Right lobe of liver (tissue), 6 donors: ENCODE measurements around the gene SLC8A1. TPM values are rescaled to one million over a fixed set of nuclear protein-coding genes. Genes with fewer than 3 reads are reported as not detected.
A peak's percentile ranks its signal among the peaks of the same experiment; 100 is the strongest.

Experiments used
- ATAC-seq, 4 donors: fragments of 200-7000 bp; cut with Tn5 transposase; one replicate each; pipeline ENCODE4 v1.9.1; 2020; ENCODE audit warnings: mild to moderate bottlenecking in 4 of 4, moderate library complexity in 4 of 4
- DNase-seq, 3 donors: peaks; one replicate each; pipeline ENCODE4 v3.0.0-alpha.2; 2020
- H3K27ac ChIP-seq, 3 donors: fragments of 200-600 bp; one replicate each; pipeline ENCODE4 v1.8.0; 2022
- H3K27me3 ChIP-seq, 2 donors: fragments of 200-600 bp; one replicate each; pipeline ENCODE4 v1.8.0; 2022
- H3K36me3 ChIP-seq, 4 donors: fragments of 200-600 bp; sonication (generic) in 1 of 4; one replicate each; pipeline versions ENCODE4 v1.5.1 to v1.8.0; 2017 to 2022; ENCODE audit warnings: control low read depth in 1 of 4
- H3K4me1 ChIP-seq, 4 donors: fragments of 200-600 bp; sonication (generic) in 1 of 4; one replicate each; pipeline versions ENCODE4 v1.5.1 to v1.8.0; 2017 to 2022; ENCODE audit warnings: control low read depth in 1 of 4
- H3K4me3 ChIP-seq, 3 donors: fragments of 200-600 bp; one replicate each; pipeline ENCODE4 v1.8.0; 2022
- H3K9me3 ChIP-seq, 4 donors: fragments of 200-600 bp; sonication (generic) in 1 of 4; one replicate each; pipeline versions ENCODE4 v1.5.1 to v1.8.0; 2017 to 2022; ENCODE audit warnings: control low read depth in 1 of 4
- CTCF ChIP-seq, 4 donors: fragments of 200-600 bp in 3 of 4; fragments of 450-650 bp in 1 of 4; IDR thresholded peaks; one replicate each; pipeline versions ENCODE4 v1.5.1 to v1.8.0; 2016 to 2022; ENCODE audit warnings: antibody characterized with exemption in 4 of 4, mild to moderate bottlenecking in 2 of 4
- POLR2A ChIP-seq: fragments of 450-650 bp; IDR thresholded peaks from one replicate; pipeline ENCODE4 v1.6.1; 2017; ENCODE audit warnings: antibody characterized with exemption, mild to moderate bottlenecking
- WGBS: methylation state at CpG from one replicate; pipeline ENCODE4 v1.1.6; 2018; ENCODE audit warnings: low coverage, low lambda C conversion rate; ENCODE audit not compliant: insufficient coverage; ENCODE audit errors: missing lambda C conversion rate; 5-methylcytosine and 5-hydroxymethylcytosine counted together
- intact Hi-C, 2 donors: fragments of 100-400 bp; cut with DNase I; formaldehyde crosslinking; loops; one replicate each; pipeline versions ENCODE4 v1.11.2 to v1.14.1; 2022
- total RNA-seq, 6 experiments: library from RNA; depleted of rRNA in 2 of 6; stranded (reverse); fragments of >200 nt in 2 of 6; fragmentation: NEBNext Ultra II Directional in 3 of 6; extraction: Animal tissue kit (Norgen Biotek cat#: 25700) in 3 of 6; gene quantifications; one replicate each; pipeline versions ENCODE4 v1.1.0 to v1.2.4, GENCODE V29; 2016 to 2023
- donor health status: DM: no; HTN: yes; CAD: no.
- donor health status: DM: no; HTN: no; CAD: no.
- donor health status: DM: no; HTN: no; CAD: no.
- donor health status: DM: no; HTN: yes; CAD: no.
- donor health status: DM: no; HTN: yes; CAD: no.

SLC8A1 gene
- total RNA-seq, 6 experiments from 2014 or later, result 3.3 to 12.1 (median 4.9) TPM

- Histone ChIP-seq H3K27me3 (no peaks in the 10 kb centered on the region), H3K4me3 (no peak overlapping the region), H3K9me3 (no peaks in the 10 kb centered on the region), H3K27ac (peak overlapping the region in 1 of 3 donors; percentile 9), H3K36me3 (no peaks in the 10 kb centered on the region), H3K4me1 (no peaks in the 10 kb centered on the region)
- DNase-seq, result no peak
- TF ChIP-seq POLR2A, result no peak
- TF ChIP-seq CTCF (IDR thresholded peaks at IDR 0.05), result no peak
- WGBS, result 13% methylated on average over 4 of the region's 4 CpGs
- ATAC-seq, result peak in 1 of 4 donors; percentile 10
- intact Hi-C loops, result no loop called here
Measured at GRCh38 chr2:40395169-40396073, 56.5 kb downstream of the SLC8A1 start.

GRCh38 chr2:40394597-40394996 lies 57.3 kb downstream of the SLC8A1 start:
- no peaks in the 10 kb centered on the region for H3K27me3 ChIP-seq
- H3K4me3 ChIP-seq, result no peak overlapping the region
- intact Hi-C loops, result no loop called here
- H3K27ac ChIP-seq, result peak overlapping the region in 2 of 3 donors; percentile 9 to 12
- no peaks in the 10 kb centered on the region for H3K4me1 ChIP-seq
- 32% methylated on average over 1 of the region's 1 CpG for WGBS
- DNase-seq, result no peak
- no peaks in the 10 kb centered on the region for H3K9me3 ChIP-seq
- peak; percentile 67 to 85 (median 72) for ATAC-seq
- no peaks in the 10 kb centered on the region for H3K36me3 ChIP-seq
- TF ChIP-seq POLR2A (no peak), CTCF (IDR thresholded peaks at IDR 0.05) (no peak)

GRCh38 chr2:40394031-40394430 lies 57.9 kb downstream of the SLC8A1 start:
- Histone ChIP-seq H3K9me3 (no peaks in the 10 kb centered on the region), H3K4me1 (no peaks in the 10 kb centered on the region), H3K27ac (peak overlapping the region in 1 of 3 donors; percentile 12), H3K36me3 (no peaks in the 10 kb centered on the region), H3K4me3 (no peak overlapping the region), H3K27me3 (no peaks in the 10 kb centered on the region)
- intact Hi-C loops, result no loop called here
- ATAC-seq (peak in 1 of 4 donors; percentile 18), DNase-seq (no peak)
- WGBS, result 20% methylated on average over 4 of the region's 4 CpGs
- no peak for TF ChIP-seq CTCF (IDR thresholded peaks at IDR 0.05)
- TF ChIP-seq POLR2A, result no peak

GRCh38 chr2:40388161-40388560 lies 63.7 kb downstream of the SLC8A1 start:
- DNase-seq, result no peak
- TF ChIP-seq CTCF (IDR thresholded peaks at IDR 0.05) (no peak), POLR2A (no peak)
- H3K36me3 ChIP-seq, result no peaks in the 10 kb centered on the region
- 61% methylated on average over 5 of the region's 5 CpGs for WGBS
- ATAC-seq, result no peak
- no peaks in the 10 kb centered on the region for H3K4me1 ChIP-seq
- no peaks in the 10 kb centered on the region for H3K9me3 ChIP-seq
- no peak overlapping the region for H3K27ac ChIP-seq
- no peak overlapping the region for H3K4me3 ChIP-seq
- H3K27me3 ChIP-seq, result no peaks in the 10 kb centered on the region
- intact Hi-C loops, result no loop called here
